Activated CD4-positive, alpha-beta memory T cell treated with anti-CD3 and anti-CD28 coated beads for 36 hours (primary cell): ENCODE data around the gene PDE4D. TPM values are rescaled to one million over a fixed set of nuclear protein-coding genes. Genes with fewer than 3 reads are reported as not detected.
A peak's percentile ranks its signal among the peaks of the same experiment; 100 is the strongest.
"Not testable (repeated sequence)": the region's sequence is repeated elsewhere in the genome, so short reads cannot be mapped to it uniquely, and the experiment has no call there.

ENCODE experiments used
- CTCF ChIA-PET: fragments of 350-600 bp; sonication (Branson Sonifier 250); formaldehyde crosslinking; loops from one replicate; lab custom pipeline; 2021; ENCODE audit warnings: antibody characterized with exemption, inconsistent platforms; lab: Charles Lee
- POLR2A ChIA-PET: fragments of 350-600 bp; sonication (Branson Sonifier 250); formaldehyde crosslinking; loops from one replicate; lab custom pipeline; 2021; ENCODE audit warnings: antibody characterized with exemption; lab: Charles Lee
- DNase-seq: peaks from one replicate; pipeline ENCODE4 v3.0.0-alpha.2; 2020
- H3K27ac Mint-ChIP-seq: one replicate; pipeline ENCODE4 v1.8.0; 2021; ENCODE audit warnings: mixed read lengths
- H3K27me3 Mint-ChIP-seq: one replicate; pipeline ENCODE4 v1.8.0; 2021; ENCODE audit warnings: mixed read lengths
- H3K36me3 Mint-ChIP-seq: one replicate; pipeline ENCODE4 v1.8.0; 2021; ENCODE audit warnings: mixed read lengths
- H3K4me1 Mint-ChIP-seq: one replicate; pipeline ENCODE4 v1.8.0; 2021; ENCODE audit warnings: low read depth, mixed read lengths
- H3K4me3 Mint-ChIP-seq: one replicate; pipeline ENCODE4 v1.8.0; 2021; ENCODE audit warnings: mild to moderate bottlenecking, mixed read lengths
- H3K9me3 Mint-ChIP-seq: one replicate; pipeline ENCODE4 v1.8.0; 2021; ENCODE audit warnings: mixed read lengths
- intact Hi-C: fragments of 100-400 bp; cut with micrococcal nuclease; formaldehyde crosslinking; loops from one replicate; pipeline ENCODE4 v1.15.1; 2023
- total RNA-seq, 2 experiments: library from RNA; stranded (reverse); gene quantifications; one replicate each; pipeline ENCODE4 v1.2.3, GENCODE V29; 2021

Gene PDE4D
- total RNA-seq, 2 experiments from 2014 or later, result 49.3 to 50.8 TPM

GRCh38 chr5:59765446-59765845 lies 128.1 kb downstream of the PDE4D start:
- H3K36me3 Mint-ChIP-seq, result no peaks in the 10 kb centered on the region
- ChIA-PET CTCF (no interaction called here), POLR2A (no interaction called here)
- no peak overlapping the region for H3K4me3 Mint-ChIP-seq
- DNase-seq, result no peak
- no peak overlapping the region for H3K27ac Mint-ChIP-seq
- peaks cover 12% of the 10 kb centered on the region for H3K4me1 Mint-ChIP-seq
- intact Hi-C loops, result no loop called here
- H3K9me3 Mint-ChIP-seq, result no peaks in the 10 kb centered on the region
- peaks cover 33% of the 10 kb centered on the region for H3K27me3 Mint-ChIP-seq

- no peaks in the 10 kb centered on the region for H3K9me3 Mint-ChIP-seq
- no peak overlapping the region for H3K4me3 Mint-ChIP-seq
- no peaks in the 10 kb centered on the region for H3K36me3 Mint-ChIP-seq
- DNase-seq, result no peak
- peaks cover 12% of the 10 kb centered on the region for H3K4me1 Mint-ChIP-seq
- peaks cover 30% of the 10 kb centered on the region for H3K27me3 Mint-ChIP-seq
- H3K27ac Mint-ChIP-seq, result no peak overlapping the region
- POLR2A ChIA-PET, result no interaction called here
- CTCF ChIA-PET, result no interaction called here
- intact Hi-C loops, result no loop called here
Measured at GRCh38 chr5:59764361-59764760, 129.2 kb downstream of the PDE4D start.

GRCh38 chr5:59763541-59763940 lies 130.0 kb downstream of the PDE4D start:
- DNase-seq, result no peak
- ChIA-PET POLR2A (no interaction called here), CTCF (no interaction called here)
- Mint-ChIP-seq H3K27ac (no peak overlapping the region), H3K4me1 (peaks cover 7% of the 10 kb centered on the region), H3K36me3 (no peaks in the 10 kb centered on the region), H3K27me3 (peaks cover 25% of the 10 kb centered on the region), H3K9me3 (no peaks in the 10 kb centered on the region), H3K4me3 (no peak overlapping the region)
- intact Hi-C loops, result no loop called here

GRCh38 chr5:59762232-59762631 lies 131.3 kb downstream of the PDE4D start:
- intact Hi-C loops, POLR2A ChIA-PET, CTCF ChIA-PET, H3K9me3 Mint-ChIP-seq, H3K4me1 Mint-ChIP-seq, H3K4me3 Mint-ChIP-seq, DNase-seq, H3K27ac Mint-ChIP-seq, H3K36me3 Mint-ChIP-seq: not testable (repeated sequence)
- H3K27me3 Mint-ChIP-seq, result peaks cover 15% of the 10 kb centered on the region

- intact Hi-C loops, result no loop called here
- Mint-ChIP-seq H3K9me3 (no peaks in the 10 kb centered on the region), H3K36me3 (no peaks in the 10 kb centered on the region), H3K27me3 (peaks cover 10% of the 10 kb centered on the region), H3K27ac (no peak overlapping the region), H3K4me3 (no peak overlapping the region), H3K4me1 (no peaks in the 10 kb centered on the region)
- CTCF ChIA-PET, result interaction anchor here (1.2 kb wide), 1 partner anchor 35 kb away, joined by 4 read pairs; no protein-coding TSS in a partner anchor
- POLR2A ChIA-PET, result no interaction called here
- DNase-seq, result peak; percentile 33
Measured at GRCh38 chr5:59760785-59761348, 132.7 kb downstream of the PDE4D start.

- no peaks in the 10 kb centered on the region for H3K4me1 Mint-ChIP-seq
- intact Hi-C loops, result no loop called here
- no peaks in the 10 kb centered on the region for H3K9me3 Mint-ChIP-seq
- CTCF ChIA-PET, result no interaction called here
- DNase-seq, result no peak
- no peaks in the 10 kb centered on the region for H3K36me3 Mint-ChIP-seq
- H3K4me3 Mint-ChIP-seq, result no peak overlapping the region
- no peak overlapping the region for H3K27ac Mint-ChIP-seq
- POLR2A ChIA-PET, result no interaction called here
- peaks cover 1% of the 10 kb centered on the region for H3K27me3 Mint-ChIP-seq
Measured at GRCh38 chr5:59759600-59760351, 133.8 kb downstream of the PDE4D start.

- H3K36me3 Mint-ChIP-seq, result no peaks in the 10 kb centered on the region
- no peak overlapping the region for H3K4me3 Mint-ChIP-seq
- ChIA-PET CTCF (interaction anchor here (2.0 kb wide), 1 partner anchor 85 kb away, joined by 4 read pairs; no protein-coding TSS in a partner anchor), POLR2A (no interaction called here)
- no peaks in the 10 kb centered on the region for H3K4me1 Mint-ChIP-seq
- H3K9me3 Mint-ChIP-seq, result no peaks in the 10 kb centered on the region
- peaks cover 1% of the 10 kb centered on the region for H3K27me3 Mint-ChIP-seq
- H3K27ac Mint-ChIP-seq, result no peak overlapping the region
- intact Hi-C loops, result no loop called here
- no peak for DNase-seq
Measured at GRCh38 chr5:59758566-59758965, 135.0 kb downstream of the PDE4D start.

GRCh38 chr5:59757442-59757841 lies 136.1 kb downstream of the PDE4D start:
- H3K27me3 Mint-ChIP-seq, result peaks cover 1% of the 10 kb centered on the region
- POLR2A ChIA-PET, result interaction anchor here (0.6 kb wide), 1 partner anchor 291 kb away, joined by 3 read pairs; no protein-coding TSS in a partner anchor
- CTCF ChIA-PET, result interaction anchor here (2.0 kb wide), 1 partner anchor 84 kb away, joined by 4 read pairs; no protein-coding TSS in a partner anchor
- H3K36me3 Mint-ChIP-seq, result no peaks in the 10 kb centered on the region
- H3K4me1 Mint-ChIP-seq, result no peaks in the 10 kb centered on the region
- H3K4me3 Mint-ChIP-seq, result no peak overlapping the region
- no peak overlapping the region for H3K27ac Mint-ChIP-seq
- intact Hi-C loops, result no loop called here
- H3K9me3 Mint-ChIP-seq, result no peaks in the 10 kb centered on the region
- no peak for DNase-seq

- intact Hi-C loops, result no loop called here
- Mint-ChIP-seq H3K4me3 (no peak overlapping the region), H3K27me3 (peaks cover 1% of the 10 kb centered on the region), H3K36me3 (no peaks in the 10 kb centered on the region), H3K9me3 (no peaks in the 10 kb centered on the region), H3K27ac (no peak overlapping the region), H3K4me1 (no peaks in the 10 kb centered on the region)
- ChIA-PET CTCF (interaction anchor here (0.7 kb wide), 1 partner anchor 366 kb away, joined by 6 read pairs; no protein-coding TSS in a partner anchor), POLR2A (no interaction called here)
- DNase-seq, result no peak
Measured at GRCh38 chr5:59756373-59757035, 137.0 kb downstream of the PDE4D start.

GRCh38 chr5:59755476-59755875 lies 138.1 kb downstream of the PDE4D start:
- ChIA-PET CTCF (interaction anchor here (0.7 kb wide), 1 partner anchor 365 kb away, joined by 6 read pairs; no protein-coding TSS in a partner anchor), POLR2A (no interaction called here)
- Mint-ChIP-seq H3K36me3 (no peaks in the 10 kb centered on the region), H3K9me3 (no peaks in the 10 kb centered on the region), H3K4me1 (no peaks in the 10 kb centered on the region), H3K4me3 (no peak overlapping the region), H3K27ac (no peak overlapping the region), H3K27me3 (peaks cover 1% of the 10 kb centered on the region)
- DNase-seq, result no peak
- intact Hi-C loops, result no loop called here

- Mint-ChIP-seq H3K4me1 (no peaks in the 10 kb centered on the region), H3K27ac (no peak overlapping the region), H3K9me3 (no peaks in the 10 kb centered on the region), H3K36me3 (no peaks in the 10 kb centered on the region), H3K27me3 (peaks cover 1% of the 10 kb centered on the region), H3K4me3 (no peak overlapping the region)
- ChIA-PET POLR2A (no interaction called here), CTCF (no interaction called here)
- intact Hi-C loops, result no loop called here
- no peak for DNase-seq
Measured at GRCh38 chr5:59753599-59753998, 139.9 kb downstream of the PDE4D start.

GRCh38 chr5:59749782-59750520 lies 143.6 kb downstream of the PDE4D start:
- Mint-ChIP-seq H3K9me3 (no peaks in the 10 kb centered on the region), H3K4me3 (no peak overlapping the region), H3K4me1 (no peaks in the 10 kb centered on the region), H3K27ac (no peak overlapping the region), H3K36me3 (no peaks in the 10 kb centered on the region), H3K27me3 (no peaks in the 10 kb centered on the region)
- no peak for DNase-seq
- CTCF ChIA-PET, result no interaction called here
- POLR2A ChIA-PET, result no interaction called here
- intact Hi-C loops, result no loop called here
